NOMO-1 (cell line): Measurements from ENCODE around the gene ZC3H15.
"Not testable (repeated sequence)": the region's sequence is repeated elsewhere in the genome, so short reads cannot be mapped to it uniquely, and the experiment has no call there.

Experiments
- DNase-seq, 2 experiments: peaks; one replicate each; lab custom pipeline; 2025; ENCODE audit not compliant: unreplicated experiment in 2 of 2; lab: John Stamatoyannopoulos, UW

ZC3H15 gene

DNA sequence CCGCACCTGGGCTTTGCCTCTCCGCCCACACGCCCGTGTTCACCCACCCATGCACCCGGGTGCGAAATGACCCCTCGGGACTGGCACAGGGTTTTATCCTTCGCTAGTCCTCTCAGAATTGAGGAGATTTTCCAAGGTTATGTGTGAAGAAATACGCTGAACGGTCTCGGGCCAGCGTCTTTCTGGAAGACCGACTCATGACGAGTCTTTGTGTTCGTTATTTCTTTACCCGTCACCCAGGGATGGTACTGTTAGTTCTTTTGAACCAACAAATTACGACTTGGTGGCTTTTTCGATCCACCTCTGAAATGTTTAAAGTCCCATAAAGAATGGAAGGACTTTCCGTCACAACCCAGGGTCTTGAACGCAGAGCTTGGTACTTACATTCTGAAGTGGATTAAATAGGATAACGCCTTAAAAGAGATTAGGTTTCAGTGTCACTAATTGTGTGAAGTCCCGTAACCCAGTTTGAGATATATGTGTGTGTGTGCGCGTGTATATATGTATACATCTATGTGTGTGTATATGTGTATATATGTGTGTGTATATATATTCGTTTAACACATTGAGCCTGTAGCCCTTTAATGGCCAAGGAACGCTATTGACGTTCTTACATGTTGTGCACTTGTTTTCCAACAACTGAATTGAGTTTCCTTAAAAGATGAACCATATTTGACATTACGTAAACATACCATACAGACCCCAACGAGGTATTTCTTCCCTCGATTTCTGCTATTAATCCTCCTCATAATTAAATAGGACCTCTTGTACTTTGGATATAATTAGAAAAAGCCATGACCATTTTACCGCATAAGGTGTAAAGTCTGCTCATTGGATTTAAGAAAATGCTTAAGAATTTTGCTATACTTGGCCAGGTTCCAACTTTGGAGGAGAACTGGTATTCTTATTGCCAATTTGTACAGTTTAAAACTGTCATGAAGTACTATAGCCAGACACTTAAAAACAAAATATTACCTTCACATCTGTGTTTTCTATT lies 889 bp downstream of the ZC3H15 start:
- DNase-seq, result peak; percentile 1 to 36

DNA sequence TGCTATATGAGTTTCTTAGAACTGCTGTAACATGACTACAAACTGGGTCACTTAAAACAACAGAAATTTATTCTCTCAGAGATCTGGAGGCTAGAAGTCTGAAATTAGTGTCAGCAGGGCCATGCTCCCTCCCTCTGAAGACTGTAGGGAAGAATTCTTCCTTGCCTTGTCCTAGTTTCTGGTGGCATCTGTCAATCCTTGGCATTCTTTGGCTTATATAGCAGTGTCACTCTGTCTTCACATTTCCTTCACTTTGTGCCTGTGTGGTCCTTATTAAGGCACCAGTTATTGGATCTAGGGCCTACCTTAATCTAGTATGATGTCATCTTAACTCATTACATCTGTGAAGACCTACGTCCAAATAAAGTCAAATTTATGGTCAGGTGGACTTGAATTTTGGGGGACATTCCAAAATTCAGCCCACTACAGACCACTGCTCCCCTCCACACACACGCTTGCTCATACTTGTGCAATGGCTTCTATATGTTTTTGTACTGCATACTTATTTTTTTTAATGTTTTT lies 7.6 kb downstream of the ZC3H15 start:
- DNase-seq, result no peak

DNA sequence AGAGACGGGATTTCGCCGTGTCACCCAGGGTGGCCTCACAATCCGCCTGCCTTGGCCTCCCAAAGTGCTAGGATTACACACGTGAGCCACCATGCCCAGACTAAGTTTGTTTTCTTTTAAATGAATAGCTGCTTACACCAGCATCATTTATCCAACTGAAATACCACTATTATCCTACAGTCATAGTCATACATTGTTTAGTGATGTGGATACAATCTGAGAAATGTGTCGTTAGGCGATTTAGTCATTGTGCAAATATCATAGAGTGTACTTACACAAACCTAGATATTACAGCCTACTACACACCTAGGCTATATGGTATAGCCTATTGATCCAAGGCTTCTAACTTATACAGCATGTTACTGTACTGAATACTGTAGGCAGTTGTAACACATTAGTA lies 10.3 kb downstream of the ZC3H15 start:
- DNase-seq, result no peak

DNA sequence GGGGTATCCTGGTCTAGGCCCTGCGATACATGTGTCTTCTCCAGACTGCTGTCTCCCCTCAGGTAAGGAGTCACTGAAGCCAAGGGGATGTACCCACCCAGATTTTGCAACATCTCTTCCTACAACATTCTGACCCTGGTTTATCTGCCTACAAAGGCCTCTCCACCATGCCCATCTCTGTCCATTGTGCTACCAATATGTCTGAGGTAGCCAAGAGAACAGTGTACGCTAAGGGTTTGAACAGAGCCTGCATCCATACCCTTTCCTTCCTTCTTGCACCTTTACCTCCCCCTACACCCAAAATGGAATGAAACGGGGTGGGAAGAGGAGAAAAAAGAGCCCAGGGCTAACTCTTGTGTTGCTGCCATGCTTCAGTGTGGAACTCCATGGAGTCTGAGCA lies 11.9 kb downstream of the ZC3H15 start:
- no peak for DNase-seq

DNA sequence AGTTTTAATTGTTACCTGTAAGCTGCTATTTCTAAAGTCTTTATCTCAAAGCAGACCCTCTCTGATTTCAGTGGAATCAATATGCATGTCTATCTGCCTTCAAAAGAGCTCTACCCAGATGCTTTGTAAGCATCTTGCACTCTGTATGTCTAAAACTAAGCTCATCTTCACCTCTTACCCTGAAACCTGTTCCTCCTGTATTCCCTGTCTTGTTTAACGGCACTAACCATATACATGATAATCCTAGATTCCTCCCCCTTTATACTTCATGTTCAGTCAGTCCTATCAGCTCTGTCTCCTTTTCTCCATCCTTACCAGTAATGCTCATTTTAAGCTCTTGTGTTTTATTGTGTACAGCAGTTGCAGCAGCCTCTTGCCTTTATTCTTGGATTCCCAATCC lies 12.8 kb downstream of the ZC3H15 start:
- DNase-seq, result no peak

DNA sequence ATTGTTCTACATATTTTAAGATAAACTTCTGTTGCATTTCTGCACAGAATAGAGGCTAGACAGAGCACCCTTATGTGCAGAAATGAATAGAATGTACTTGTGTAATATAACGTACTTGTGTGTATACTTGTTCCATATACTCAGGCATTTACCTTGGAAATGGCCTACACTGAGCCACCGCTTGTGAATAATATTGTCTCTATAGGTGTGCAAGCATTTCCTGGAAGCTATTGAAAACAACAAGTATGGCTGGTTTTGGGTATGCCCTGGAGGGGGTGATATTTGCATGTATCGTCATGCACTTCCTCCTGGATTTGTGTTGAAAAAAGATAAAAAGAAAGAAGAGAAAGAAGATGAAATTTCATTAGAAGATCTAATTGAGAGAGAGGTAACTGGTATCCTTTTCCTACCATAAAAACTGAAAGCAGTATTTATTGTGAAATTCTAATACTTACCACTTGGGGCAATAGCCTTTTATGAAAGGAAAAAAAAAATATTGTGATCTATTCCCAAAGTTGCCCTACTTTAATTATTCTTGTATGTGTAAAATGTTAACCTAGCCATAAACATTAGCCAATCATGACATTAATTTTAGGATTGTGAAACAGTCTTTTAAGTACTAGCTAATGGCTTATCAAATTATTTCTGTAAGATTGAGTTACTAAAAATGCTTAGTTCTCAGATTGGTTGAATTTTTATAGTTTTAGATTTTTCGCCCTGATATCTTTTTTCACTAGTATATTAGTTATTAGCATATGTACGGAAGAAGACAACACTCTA lies 18.0 kb downstream of the ZC3H15 start:
- peak in 1 of 2 experiments; percentile 12 for DNase-seq

DNA sequence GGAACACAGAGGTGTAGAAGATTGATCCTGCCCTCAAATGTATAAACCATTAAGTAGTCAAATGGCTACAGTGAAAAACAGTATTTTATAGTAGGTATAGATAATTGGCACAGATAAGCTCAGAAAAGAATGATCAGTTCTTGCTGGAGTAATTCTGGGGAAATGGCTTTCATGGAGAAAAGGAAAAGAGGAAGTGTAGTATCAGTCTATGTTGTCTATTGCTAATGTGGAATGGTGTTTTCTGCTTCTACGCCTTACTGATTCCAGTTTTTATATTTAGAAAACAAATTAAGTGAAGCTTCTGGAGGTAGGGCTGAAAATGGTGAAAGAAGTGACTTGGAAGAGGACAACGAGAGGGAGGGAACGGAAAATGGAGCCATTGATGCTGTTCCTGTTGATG lies 22.2 kb downstream of the ZC3H15 start:
- no peak for DNase-seq

DNA sequence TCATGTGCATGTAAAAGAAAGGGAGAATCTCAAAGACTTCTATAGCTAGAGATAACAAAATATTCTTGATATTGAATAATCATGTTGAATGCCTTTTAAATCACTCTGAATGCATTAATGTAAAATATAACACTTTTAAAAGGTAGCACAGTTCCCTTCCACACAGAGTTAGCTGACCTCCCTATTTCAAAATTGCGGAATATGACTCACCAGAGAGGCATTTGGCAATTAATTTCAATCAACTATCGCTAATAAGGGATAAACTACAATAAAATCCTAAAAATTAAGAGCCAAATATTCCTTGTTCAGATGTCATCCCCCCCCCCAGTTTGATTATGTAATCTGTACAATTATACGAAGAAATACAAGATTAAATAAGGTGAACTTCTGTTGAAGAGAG lies 29.3 kb downstream of the ZC3H15 start:
- DNase-seq, result no peak

DNA sequence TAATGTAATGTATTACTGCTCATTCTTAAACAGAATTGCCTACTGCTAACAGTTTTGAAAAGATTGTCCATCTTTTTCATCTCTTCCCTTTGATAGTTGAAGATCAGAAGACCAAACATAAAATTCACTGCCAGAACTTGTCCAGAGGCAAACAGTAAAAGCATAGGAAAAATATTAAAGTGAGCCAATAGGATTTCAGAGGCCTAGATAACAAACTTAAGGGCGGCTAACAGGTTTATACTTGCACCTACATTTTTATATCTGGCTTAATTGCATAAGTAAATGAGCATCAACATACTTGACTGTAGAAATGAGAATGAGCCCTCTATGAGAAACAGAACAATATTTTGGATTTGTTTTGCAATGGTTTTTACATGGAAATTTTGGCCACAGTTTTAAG lies 30.3 kb downstream of the ZC3H15 start:
- DNase-seq, result no peak

DNA sequence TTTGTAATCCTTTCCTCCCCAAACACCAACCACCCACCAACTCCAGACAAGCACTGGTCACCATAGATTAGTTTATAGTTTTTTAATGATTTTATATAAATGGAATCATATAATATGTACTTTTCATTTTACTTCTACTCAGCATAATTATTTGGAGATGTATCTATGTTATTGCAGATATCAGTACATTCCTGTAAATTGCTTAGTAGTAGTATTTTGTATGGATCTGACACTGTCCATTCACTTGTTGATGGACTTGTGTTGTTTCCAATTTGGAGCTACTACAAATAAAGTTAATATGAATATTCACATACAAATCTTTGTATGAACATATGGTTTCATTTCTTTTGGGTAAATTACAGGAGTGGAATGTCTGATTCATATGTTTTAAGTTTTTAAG lies 31.0 kb downstream of the ZC3H15 start:
- no peak for DNase-seq

DNA sequence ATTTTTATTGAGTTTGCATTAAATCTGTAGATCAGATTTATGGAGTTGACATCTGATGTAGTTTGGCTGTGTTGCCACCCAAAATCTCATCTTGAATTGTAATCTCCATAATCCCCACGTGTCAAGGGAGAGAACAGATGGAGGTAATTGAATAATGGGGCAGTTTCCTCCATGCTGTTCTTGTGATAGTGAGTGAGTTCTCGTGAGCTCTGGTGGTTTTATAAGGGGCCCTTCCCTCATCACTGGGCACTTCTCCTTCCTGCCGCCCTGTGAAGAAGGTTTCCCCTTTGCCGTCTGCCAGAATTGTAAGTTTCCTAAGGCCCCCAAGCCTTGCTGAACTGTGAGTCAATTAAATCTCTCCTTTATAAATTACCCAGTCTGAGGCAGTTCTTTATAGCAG lies 32.2 kb downstream of the ZC3H15 start:
- no peak for DNase-seq

DNA sequence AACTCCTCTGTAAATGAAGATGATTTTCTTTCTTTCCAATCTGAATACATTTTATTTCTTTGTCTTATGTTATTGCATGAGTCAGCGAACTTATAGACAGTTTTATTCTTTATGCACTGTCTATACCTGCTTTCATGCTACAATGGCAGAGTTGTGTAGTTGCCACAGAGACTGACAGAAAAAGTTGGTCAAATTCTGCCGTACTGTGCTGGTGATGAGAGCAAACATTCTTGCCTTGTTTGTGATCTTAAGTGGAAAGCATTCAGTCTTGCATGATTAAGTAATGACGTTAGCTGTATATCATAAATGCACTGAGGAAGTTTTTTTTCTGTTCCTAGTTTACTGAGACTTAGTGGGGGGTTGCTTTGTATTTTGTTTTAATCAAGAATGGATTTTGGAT lies 32.9 kb downstream of the ZC3H15 start:
- DNase-seq, result no peak

DNA sequence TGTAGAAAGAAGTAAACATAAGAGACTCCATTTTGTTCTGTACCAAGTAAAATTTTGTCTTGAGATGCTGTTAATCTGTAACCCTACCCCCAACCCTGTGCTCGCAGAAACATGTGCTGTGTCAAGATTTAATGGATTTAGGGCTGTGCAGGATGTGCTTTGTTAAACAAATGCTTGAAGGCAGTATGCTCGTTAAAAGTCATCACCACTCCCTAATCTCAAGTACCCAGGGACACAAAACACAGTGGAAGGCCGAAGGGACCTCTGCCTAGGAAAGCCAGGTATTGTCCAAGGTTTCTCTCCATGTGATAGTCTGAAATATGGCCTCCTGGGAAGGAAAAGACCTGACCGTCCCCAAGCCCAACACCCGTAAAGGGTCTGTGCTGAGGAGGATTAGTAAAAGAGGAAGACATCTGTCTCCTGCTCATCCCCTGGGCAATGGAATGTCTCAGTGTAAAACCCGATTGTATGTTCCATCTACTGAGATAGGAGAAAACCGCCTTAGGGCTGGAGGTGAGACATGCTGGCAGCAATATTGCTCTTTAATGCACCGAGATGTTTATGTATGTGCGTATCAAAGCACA lies 35.6 kb downstream of the ZC3H15 start:
- DNase-seq, result not testable (repeated sequence)

DNA sequence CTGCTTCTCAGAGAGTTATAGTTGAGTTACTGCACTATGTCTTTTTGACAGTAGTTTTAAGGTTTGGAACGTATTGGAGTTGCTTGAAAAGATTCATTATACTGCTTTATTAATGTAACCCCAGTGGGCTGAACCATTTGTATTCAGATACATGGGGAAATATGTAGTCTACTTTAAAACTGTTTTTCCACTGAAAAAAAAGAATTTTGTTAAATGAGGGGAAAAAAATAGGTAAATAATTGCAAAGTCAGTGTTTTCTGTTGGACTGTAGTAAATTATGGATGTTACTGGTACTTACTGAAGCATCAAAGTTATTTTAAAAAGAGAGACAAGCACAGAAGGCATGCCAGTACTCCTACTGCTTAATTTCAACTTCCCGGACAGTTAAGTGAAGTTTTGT lies 36.4 kb downstream of the ZC3H15 start:
- DNase-seq, result no peak

DNA sequence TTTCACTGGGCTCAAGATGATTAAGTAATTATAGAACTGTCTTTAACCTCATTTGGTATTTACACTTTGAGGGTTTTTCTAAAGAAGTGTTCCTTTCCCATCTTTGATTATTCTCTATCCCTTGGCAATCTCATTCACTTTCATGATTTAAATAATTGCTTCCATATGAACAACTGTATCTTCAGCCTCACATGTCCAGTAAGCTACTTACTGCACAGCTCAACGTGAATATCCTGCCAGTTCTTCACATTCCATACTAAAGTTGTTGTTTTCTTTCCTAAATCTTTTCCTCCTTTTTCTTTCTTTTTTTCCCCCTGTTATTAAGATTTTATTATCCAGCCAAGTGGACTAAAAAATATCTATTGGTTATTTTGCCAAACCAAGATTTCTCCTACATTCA lies 37.7 kb downstream of the ZC3H15 start:
- no peak for DNase-seq

DNA sequence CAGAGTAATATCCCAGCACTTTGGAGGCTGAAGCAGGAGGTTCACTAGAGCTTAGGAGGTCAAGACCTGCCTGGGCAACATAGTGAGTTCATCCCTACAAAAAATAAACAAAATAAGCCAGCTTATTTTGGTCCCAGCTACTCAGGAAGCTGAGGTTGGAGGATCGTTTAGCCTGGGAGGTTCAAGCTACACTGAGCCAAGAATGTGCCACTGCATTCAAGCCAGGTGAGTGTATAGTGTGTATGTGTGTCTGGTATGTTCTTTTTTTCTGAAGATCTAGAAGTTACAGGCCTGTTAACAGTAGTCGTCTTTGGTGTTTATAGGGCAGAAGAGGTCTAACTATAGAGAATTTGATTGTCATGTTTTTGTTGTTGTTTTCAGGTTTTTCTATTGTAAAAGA lies 40.2 kb downstream of the ZC3H15 start:
- DNase-seq, result no peak

DNA sequence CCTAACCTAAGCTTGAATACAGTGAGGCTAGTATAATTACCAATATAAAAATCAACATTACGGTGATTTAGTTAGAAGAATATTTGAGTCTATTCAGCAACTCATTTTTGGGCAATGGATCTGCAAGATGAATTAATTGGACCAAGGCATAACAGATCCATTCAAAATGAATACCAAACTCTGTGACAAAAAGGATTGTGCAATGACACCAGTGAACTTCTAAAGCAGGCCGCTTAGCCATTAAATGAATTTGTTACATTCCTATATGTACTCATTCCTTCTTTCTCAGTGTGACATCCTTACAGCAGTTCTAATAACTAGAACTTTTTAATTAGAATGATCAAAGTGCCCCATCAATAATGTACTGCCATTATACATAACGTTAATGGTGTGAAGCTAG lies 44.3 kb downstream of the ZC3H15 start:
- DNase-seq, result no peak

DNA sequence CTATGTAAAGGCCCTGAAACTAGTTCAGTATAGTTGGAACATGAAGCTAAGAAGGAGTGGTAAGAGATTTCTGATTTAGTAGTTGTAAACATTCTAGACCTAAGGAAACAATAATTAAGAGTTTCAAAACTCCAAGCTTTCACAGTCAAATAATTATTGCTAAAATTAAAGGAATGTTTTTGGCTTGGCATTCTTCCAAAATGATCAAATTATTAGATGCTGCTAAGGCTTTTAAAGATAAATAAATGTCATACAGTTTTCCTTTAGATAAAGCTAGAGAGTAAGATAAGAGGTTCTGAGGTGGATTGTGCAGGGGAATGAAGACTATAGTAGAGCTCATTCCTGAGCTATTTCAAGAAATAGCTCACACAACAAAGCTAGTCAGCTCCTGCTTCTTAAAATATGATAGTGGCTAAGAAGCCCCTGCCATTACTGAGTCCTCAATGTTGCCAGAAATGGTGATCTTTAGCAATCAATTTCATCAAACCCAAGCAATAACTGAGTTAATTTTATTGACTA lies 45.3 kb downstream of the ZC3H15 start:
- DNase-seq, result no peak

DNA sequence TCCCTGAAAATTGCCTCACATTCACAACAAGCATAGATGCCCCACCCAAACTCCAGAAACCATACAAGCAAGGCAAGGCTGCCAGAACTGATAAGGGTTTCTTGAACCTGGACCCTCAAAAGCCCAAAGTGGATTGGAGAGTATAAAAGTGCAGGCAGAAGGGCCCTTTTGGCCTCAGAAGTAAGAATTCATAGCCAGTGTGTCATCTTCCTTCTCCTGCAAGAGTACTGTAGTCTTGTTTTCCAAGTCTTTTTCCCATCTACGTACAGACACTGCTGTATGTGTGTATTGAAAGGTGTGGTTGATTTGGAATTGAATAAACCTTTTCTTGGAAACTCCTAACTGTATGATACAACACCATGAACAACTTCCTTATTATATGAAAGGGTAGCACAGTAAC lies 46.8 kb downstream of the ZC3H15 start:
- DNase-seq, result no peak

DNA sequence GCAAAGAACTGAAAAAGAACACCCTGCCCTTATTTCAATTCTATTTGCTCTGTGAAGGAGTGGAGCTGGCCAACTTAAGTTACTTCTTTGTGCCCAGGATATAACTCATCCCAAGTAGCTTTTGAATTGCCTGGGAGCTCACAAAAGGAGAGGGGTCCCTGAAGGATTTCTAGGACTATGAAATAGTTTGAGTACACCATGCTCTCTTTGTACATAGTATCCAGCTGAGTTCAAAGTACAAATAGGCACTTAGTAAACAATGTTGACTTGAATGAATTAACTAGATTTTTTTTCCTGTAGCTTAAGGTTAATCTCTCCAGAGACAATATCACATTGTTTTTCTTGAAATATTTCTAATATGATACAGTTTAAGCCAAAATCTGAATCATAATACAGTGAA lies 47.7 kb downstream of the ZC3H15 start:
- no peak for DNase-seq

DNA sequence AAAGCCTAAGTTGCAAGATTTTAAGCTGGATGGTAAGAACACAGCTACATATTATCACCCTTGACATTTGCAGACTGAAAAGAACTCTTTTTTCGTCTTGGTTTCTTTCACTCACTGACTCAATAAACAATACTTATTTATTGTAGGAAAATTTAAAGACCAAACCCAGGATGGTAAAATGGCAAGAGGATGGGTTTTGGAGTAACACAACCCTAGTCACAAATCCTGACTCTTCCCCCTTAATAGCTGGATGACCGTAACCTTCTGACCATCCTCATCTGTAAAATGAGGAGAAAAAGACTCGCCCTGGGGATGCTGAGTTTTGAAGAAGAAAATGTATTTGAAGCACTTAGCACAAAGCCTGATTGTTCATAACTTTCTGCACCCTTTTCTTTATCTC lies 48.3 kb downstream of the ZC3H15 start:
- DNase-seq, result no peak
